GM23248 (cell line): ENCODE results near the gene BTLA.

Experiments
- EZH2 ChIP-seq: fragments of 200-600 bp; sonication (generic); IDR thresholded peaks from 2 replicates; pipeline ENCODE4 v1.6.1; 2018; ENCODE audit warnings: antibody characterized with exemption, mild to moderate bottlenecking; ENCODE audit not compliant: insufficient read depth, poor library complexity, severe bottlenecking
- EZH2phosphoT487 ChIP-seq: fragments of 200-600 bp; sonication (generic); IDR thresholded peaks from 2 replicates; pipeline ENCODE4 v1.6.1; 2018; ENCODE audit warnings: antibody characterized with exemption, moderate library complexity, mild to moderate bottlenecking, low read depth; ENCODE audit not compliant: insufficient read depth

DNA sequence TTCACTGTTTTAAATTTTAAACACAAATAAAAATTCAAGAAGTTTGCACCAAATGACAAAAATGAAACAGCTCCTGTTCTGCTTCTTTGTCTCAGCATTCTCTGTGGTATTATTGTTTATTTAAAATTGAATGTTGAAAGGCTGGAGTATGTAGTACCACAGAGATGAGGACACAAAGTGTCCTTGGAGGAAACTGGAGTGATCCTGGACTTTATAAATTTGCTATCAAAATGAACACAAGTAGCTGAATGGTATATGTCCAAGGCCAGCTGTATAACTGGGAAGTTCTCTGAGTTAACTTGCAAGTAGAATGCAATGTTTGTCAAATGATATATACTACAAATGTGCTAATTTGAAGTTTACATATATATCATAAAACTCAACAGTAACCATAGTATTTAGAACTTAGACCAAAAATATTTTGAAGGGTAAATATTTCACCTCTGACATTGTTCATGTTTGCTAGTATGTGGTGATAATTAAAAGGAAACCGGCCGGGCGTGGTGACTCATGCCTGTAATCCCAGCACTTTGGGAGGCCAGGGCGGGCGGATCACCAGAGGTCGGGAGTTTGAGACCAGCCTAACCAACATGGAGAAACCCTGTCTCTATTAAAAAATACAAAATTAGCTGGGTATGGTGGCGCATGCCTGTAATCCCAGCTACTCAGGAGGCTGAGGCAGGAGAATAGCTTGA is 12.3 kb downstream of the BTLA start:
- TF ChIP-seq EZH2phosphoT487 (no peak), EZH2 (no peak)
